Measurements from ENCODE around the gene EVI5.

- TF ChIP-seq POLR2A (IDR thresholded peaks at IDR 0.05) = no peak
- TF ChIP-seq CTCF (IDR thresholded peaks at IDR 0.05) = no peak
Observed at GRCh38 chr1:92527670-92528069, 257.2 kb downstream of the EVI5 start.
